IPS DF 6.9 (cell line): ENCODE measurements around the gene SIAH2.

Experiments
- DNase-seq: peaks from one replicate; pipeline ENCODE4 v3.0.0-alpha.2; 2013; ENCODE audit warnings: low read depth, low spot score
- H3K27ac ChIP-seq: one replicate; pipeline ENCODE4 v1.5.1; 2013; ENCODE audit warnings: low read length, control low read depth
- H3K27me3 ChIP-seq: 2 replicates; pipeline ENCODE4 v1.6.1; 2013; ENCODE audit warnings: mild to moderate bottlenecking, low read length; ENCODE audit not compliant: control insufficient read depth, insufficient read depth
- H3K36me3 ChIP-seq: 2 replicates; pipeline ENCODE4 v1.6.1; 2013; ENCODE audit warnings: low read length; ENCODE audit not compliant: control insufficient read depth, insufficient read depth
- H3K4me1 ChIP-seq: 2 replicates; pipeline ENCODE4 v1.6.1; 2013; ENCODE audit warnings: low read length; ENCODE audit not compliant: control insufficient read depth, insufficient read depth
- H3K4me3 ChIP-seq: 2 replicates; pipeline ENCODE4 v1.5.1; 2013; ENCODE audit warnings: mild to moderate bottlenecking, low read length
- H3K9me3 ChIP-seq: 2 replicates; pipeline ENCODE4 v1.6.1; 2013; ENCODE audit warnings: low read length, inconsistent platforms; ENCODE audit not compliant: control insufficient read depth, insufficient read depth
- WGBS: extraction: QIAGEN DNeasy Blood & Tissue Kit; methylation state at CpG from one replicate; pipeline ENCODE4 v1.1.7; 2013; ENCODE audit warnings: mixed read lengths, missing lambda C conversion rate; ENCODE audit not compliant: insufficient read length, insufficient coverage; 5-methylcytosine and 5-hydroxymethylcytosine counted together

The SIAH2 gene

DNA sequence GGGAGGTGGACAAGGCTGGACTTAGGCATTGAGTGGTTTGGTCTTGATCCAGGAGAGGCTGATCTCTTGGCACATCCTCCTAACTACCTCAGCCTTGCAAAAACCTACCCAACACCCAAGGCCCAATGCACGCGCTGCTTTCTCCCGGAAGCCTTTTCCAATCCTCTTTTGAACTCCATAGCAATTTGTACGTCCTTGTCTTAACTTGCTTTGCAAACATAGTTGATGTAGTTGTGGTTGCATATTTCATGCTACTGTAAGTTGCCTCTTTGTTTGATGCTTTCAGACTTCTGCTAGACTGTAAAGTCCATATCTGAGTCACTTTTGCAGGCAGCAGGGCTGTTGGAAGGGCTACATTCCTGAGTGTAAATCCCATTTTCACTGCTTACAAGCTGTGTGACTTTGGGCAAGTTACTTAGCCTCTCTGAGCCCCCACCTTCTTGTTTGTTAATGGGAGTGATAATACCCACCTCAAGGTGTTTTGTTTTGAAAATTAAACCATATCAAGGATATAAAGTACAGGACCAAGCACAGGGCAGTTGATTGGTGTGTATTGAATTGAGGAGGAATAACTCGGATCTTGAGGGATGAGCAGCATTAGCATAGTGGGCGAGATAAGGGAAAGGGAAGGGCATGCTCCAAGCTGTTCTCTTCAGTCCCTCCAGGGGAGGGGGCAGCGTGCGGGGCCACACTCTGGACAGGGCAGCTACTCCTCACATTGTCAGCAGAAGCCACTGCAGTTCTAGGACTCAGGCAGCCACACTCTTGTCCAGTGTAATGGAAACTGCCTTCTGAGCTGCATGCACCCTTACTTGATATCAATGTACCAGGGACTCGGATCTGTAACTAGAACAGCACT, 28.8 kb downstream of the SIAH2 start:
- H3K9me3 ChIP-seq = no peaks in the 10 kb centered on the region
- no peak overlapping the region for H3K27ac ChIP-seq
- no CpG with 5 or more reads among the region's 9 CpGs for WGBS
- H3K27me3 ChIP-seq = no peaks in the 10 kb centered on the region
- H3K4me1 ChIP-seq = peaks cover 4% of the 10 kb centered on the region; the same call in 1 of the 2 replicates
- DNase-seq = no peak
- H3K36me3 ChIP-seq = no peaks in the 10 kb centered on the region
- H3K4me3 ChIP-seq = no peak overlapping the region

DNA sequence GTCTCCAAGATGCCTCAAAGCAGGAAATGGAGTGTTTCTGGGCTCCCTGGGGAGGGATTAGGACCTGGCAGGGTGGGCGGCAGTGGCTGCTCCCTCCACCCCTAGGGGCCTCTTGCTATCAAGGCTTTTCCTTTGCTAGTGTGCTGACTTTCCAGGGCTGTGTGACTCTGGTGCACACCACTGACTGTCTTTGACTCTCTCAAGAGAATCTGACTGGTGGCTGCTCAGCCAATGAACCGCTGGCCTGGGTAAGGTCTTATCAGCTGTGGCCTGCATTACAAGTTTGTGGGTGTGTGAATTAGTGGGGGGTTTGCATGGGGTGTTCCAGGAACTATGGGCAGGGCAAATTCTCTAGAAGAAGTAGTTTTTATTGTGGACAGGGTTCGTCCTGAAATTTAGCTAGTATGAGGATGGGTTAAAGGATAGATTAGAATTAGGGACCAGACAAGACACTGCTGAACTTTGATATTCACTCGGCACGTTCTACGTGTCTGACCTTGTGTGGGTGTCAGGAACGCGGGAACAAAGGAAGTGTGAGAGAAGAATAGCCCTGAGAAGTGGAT, 29.5 kb downstream of the SIAH2 start:
- H3K4me1 ChIP-seq = peaks cover 4% of the 10 kb centered on the region; the same call in 1 of the 2 replicates
- no peaks in the 10 kb centered on the region for H3K36me3 ChIP-seq
- H3K4me3 ChIP-seq = no peak overlapping the region
- H3K27ac ChIP-seq = no peak overlapping the region
- DNase-seq = no peak
- no peaks in the 10 kb centered on the region for H3K27me3 ChIP-seq
- whole genome bisulfite sequencing = no CpG with 5 or more reads among the region's 8 CpGs
- no peaks in the 10 kb centered on the region for H3K9me3 ChIP-seq

DNA sequence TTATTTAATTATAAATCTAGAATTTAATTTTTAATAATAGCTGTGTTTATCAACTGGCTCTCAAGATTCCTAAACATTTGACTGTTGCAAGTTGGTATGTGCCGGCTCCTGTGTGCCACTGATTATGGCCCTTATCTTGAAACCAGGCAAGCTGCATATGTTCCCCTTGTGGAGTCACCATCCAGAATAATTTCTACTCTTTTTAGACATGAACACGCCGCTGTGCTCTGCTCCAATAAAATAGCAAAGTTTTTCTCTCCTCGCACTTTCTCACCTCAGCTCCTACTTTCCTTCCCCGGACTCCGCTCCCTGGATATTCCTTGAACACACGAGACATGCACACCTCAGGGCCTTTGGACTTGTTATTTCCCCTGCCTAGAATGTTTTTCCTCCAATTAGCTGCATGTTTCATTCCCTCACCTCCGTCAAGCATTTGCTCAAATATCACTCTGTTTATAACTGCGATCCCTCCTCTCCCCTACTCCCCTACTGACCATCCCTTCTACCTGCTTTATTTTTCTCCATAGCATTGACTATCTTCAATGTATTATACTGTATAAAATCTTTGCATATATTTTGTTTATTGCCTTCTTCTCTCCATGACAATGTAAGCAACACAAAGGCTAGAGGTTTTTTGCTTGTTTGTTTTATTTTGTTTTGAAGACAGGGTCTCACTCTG, 33.1 kb downstream of the SIAH2 start:
- no peak overlapping the region for H3K4me3 ChIP-seq
- no peaks in the 10 kb centered on the region for H3K36me3 ChIP-seq
- no peak overlapping the region for H3K27ac ChIP-seq
- whole genome bisulfite sequencing = no CpG with 5 or more reads among the region's 9 CpGs
- no peaks in the 10 kb centered on the region for H3K9me3 ChIP-seq
- H3K27me3 ChIP-seq = no peaks in the 10 kb centered on the region
- no peak for DNase-seq
- peaks cover 4% of the 10 kb centered on the region; the same call in 1 of the 2 replicates for H3K4me1 ChIP-seq

DNA sequence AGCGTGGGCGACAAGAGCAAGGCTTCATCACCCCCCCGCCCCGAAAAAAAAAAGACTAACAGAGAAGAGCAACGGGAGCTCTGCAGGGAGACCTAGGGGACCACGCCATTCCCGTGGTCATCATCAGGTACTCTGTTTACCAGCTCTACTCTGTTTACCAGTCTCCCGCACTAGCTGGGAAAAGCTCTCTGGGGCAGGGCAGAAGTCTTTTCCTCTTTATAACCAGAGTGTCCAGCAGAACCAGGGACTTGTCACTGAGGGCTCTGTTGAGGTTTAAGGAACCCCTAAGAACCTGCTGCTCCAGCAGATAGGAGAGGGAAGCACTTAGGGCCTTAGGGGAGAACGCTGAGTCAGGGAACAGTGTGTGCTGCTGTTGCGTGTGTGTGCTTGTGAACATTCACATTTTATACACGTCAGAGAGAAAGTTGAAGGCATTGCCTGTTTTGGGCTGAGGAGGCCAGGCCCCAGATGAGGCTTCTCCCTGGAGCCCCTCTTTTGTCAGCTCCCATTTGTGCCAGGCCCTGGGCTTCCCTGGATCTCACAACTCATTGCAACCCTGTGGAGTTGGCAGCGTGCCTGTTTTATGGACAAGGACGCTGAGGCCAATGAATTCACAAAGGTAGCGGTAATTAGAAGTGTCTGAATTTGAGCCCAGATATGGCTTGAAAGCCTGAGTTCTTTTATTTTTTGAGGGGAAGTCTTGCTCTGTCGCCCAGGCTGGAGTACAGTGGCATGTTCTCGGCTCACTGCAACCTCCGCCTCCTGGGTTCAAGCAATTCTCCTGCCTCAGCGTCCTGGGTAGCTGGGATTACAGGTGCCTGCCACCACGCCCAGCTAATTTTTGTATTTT, 35.1 kb downstream of the SIAH2 start:
- Histone ChIP-seq H3K4me1 (0 out of 2 replicates have a peak, but pooled peaks cover 3% of the 10 kb centered on the region), H3K4me3 (no peak overlapping the region), H3K27ac (no peak overlapping the region), H3K36me3 (no peaks in the 10 kb centered on the region), H3K9me3 (no peaks in the 10 kb centered on the region), H3K27me3 (no peaks in the 10 kb centered on the region)
- DNase-seq = no peak
- no CpG with 5 or more reads among the region's 19 CpGs for WGBS

DNA sequence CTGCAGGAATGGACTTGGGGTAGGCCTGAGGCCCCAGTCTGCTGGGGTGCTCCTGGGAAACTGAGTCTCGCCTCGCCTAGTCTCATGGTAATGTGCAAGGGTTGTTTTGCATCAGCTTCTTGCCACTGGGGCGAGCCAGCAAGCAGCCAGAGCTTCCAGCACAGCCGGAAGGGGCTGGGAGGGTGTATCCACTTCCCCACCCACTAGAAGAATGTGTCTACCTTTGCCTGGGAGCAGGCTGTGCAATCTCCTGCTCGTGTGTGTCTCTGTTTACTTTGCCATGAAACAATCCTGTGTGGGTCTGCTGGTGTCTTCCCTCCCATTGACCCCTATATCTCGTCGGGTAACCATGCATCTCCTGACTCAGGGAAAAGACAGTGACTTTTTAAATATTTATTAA, 37.4 kb downstream of the SIAH2 start:
- Histone ChIP-seq H3K9me3 (no peaks in the 10 kb centered on the region), H3K27ac (no peak overlapping the region), H3K4me1 (0 out of 2 replicates have a peak, but pooled peaks cover 3% of the 10 kb centered on the region), H3K4me3 (no peak overlapping the region), H3K36me3 (no peaks in the 10 kb centered on the region), H3K27me3 (no peaks in the 10 kb centered on the region)
- DNase-seq = no peak
- WGBS = no CpG with 5 or more reads among the region's 7 CpGs

DNA sequence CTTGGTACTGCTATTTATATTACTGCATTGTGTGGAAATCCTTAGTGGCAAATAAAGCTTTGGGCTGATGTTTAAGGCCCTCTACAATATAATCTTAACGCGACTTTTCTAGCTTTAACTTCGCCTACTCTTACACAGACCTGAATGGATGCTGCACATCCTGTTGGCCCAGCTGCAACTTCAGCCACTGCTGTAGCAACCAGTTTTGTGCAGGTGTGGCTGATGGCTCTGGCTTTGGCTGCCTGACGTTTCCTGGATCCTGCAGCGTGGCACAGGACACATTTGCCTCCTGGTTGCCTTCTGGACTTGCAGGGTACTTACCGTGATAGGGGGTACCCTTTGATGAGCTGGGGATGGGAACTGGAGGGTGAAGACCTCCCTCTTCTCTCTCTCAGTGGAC, 39.0 kb downstream of the SIAH2 start:
- no CpG with 5 or more reads among the region's 6 CpGs for WGBS
- Histone ChIP-seq H3K9me3 (no peaks in the 10 kb centered on the region), H3K36me3 (no peaks in the 10 kb centered on the region), H3K4me1 (0 out of 2 replicates have a peak, but pooled peaks cover 3% of the 10 kb centered on the region), H3K4me3 (no peak overlapping the region), H3K27me3 (no peaks in the 10 kb centered on the region), H3K27ac (no peak overlapping the region)
- no peak for DNase-seq

DNA sequence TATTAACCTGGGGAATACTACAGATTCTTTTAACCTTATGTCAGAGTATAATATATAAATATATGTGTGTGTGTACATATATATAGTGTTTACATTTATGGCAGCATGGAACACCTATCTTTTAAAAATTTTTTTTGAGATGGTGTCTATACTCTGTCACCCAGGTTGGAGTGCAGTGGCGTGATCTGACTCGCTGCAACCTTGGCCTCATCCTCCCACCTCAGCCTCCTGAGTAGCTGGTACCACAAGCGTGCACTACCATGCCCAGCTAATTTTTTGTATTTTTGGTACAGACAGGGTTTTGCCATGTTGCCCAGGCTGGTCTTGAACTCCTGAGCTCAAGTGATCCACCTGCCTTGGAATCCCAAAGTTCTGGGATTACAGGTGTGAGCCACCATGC, 40.7 kb downstream of the SIAH2 start:
- H3K27ac ChIP-seq = no peak overlapping the region
- H3K4me1 ChIP-seq = 0 out of 2 replicates have a peak, but pooled peaks cover 3% of the 10 kb centered on the region
- H3K9me3 ChIP-seq = no peaks in the 10 kb centered on the region
- no peak for DNase-seq
- H3K36me3 ChIP-seq = no peaks in the 10 kb centered on the region
- WGBS = no CpG with 5 or more reads among the region's 3 CpGs
- H3K4me3 ChIP-seq = no peak overlapping the region
- no peaks in the 10 kb centered on the region for H3K27me3 ChIP-seq

DNA sequence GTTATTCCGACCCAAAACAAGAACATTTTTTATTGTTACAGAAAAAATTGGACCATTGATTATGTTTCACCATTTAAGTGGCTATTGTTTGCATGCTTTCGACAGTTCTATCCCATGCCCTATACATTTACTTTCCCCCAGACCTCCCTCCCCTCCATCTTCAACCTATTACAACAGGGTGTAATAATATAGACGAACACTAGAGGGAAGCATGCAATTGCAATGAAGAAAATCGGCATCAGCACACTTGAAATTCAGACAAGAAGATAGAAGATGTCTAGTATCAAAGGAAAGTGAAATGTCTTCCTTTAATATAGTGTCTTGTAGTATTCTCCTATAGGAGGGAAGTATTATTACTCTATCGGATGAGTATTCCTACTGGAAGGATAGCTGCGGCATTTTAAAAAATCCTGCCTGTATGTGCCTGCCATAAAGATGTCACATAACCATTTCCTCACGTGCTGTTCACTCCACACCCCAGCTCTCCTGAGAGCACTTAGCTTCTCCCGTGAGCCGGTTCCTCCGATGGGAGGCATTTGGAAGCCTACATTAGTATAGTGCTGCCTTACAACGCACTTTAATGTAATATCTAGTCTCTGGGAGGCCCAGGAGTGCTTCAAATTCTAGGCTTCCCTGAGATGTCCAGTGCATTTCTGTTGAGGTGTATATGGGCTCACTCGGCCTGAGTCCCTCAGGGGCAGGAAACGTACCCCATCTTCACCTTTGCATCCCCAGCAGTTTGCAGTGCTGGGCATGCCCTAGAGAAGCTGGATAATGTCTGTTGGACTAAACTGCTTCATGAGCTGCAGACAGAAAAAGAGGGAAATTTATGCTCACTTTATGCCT, 41.5 kb downstream of the SIAH2 start:
- Histone ChIP-seq H3K36me3 (no peaks in the 10 kb centered on the region), H3K27me3 (no peaks in the 10 kb centered on the region), H3K4me3 (no peak overlapping the region), H3K4me1 (no peaks in the 10 kb centered on the region), H3K9me3 (no peaks in the 10 kb centered on the region), H3K27ac (no peak overlapping the region)
- no CpG with 5 or more reads among the region's 13 CpGs for WGBS
- DNase-seq = no peak

DNA sequence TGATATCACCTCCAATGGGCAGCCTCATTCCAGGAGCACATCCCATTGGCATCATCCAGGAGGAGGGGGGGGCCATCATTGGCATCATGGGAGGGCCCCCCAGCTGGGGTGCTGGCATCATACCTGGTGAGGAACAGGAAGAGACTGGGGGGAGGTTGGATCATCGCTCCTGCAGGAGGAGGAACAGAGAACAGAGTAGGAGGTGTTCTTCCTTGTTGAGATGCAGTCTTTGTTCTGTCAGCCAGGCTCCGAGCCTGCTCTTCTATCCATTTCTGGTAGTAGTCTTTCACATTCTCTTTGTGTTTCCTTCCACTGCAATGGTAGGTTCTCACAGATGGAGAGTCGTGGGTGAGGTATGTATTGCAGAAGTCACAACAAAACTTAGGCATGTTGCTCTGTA, 42.5 kb downstream of the SIAH2 start:
- no peaks in the 10 kb centered on the region for H3K36me3 ChIP-seq
- WGBS = no CpG with 5 or more reads among the region's 3 CpGs
- H3K4me1 ChIP-seq = no peaks in the 10 kb centered on the region
- H3K27ac ChIP-seq = no peak overlapping the region
- DNase-seq = no peak
- H3K4me3 ChIP-seq = no peak overlapping the region
- no peaks in the 10 kb centered on the region for H3K27me3 ChIP-seq
- H3K9me3 ChIP-seq = no peaks in the 10 kb centered on the region
